ENCODE data around the gene C1QTNF9B.
"Not testable (repeated sequence)": the region's sequence is repeated elsewhere in the genome, so short reads cannot be mapped to it uniquely, and the experiment has no call there.

Gene C1QTNF9B

GRCh38 chr13:23883255-23883654 lies 14.0 kb downstream of the C1QTNF9B start:
- Histone ChIP-seq H3K4me1 (ENCODE audit: control insufficient read depth, low read length) (peaks cover 7% of the 10 kb centered on the region), H3K4me2 (ENCODE audit: low read length) (no peak overlapping the region), H3K27ac (ENCODE audit: low read depth, low read length) (no peak overlapping the region), H4K20me1 (ENCODE audit: control insufficient read depth, insufficient read depth, low read depth, low read length) (no peaks in the 10 kb centered on the region), H3K79me2 (ENCODE audit: control insufficient read depth, low read length) (peaks cover 6% of the 10 kb centered on the region), H3K4me3 (ENCODE audit: low read length) (no peak overlapping the region), H3K9me3 (ENCODE audit: control insufficient read depth, insufficient read depth, low read length) (no peaks in the 10 kb centered on the region), H3K9me2 (replicated peaks; ENCODE audit: control insufficient read depth, low read length) (no peaks in the 10 kb centered on the region), H3F3A (ENCODE audit: control insufficient read depth, insufficient read depth) (no peaks in the 10 kb centered on the region), H3K36me3 (ENCODE audit: control insufficient read depth, low read length) (peaks cover 11% of the 10 kb centered on the region), H3K27me3 (ENCODE audit: control insufficient read depth, low read length) (no peaks in the 10 kb centered on the region)
- TF ChIP-seq EZH2phosphoT487 (IDR thresholded peaks at IDR 0.05; ENCODE audit: borderline replicate concordance, low read length) (no peak), CTCF (IDR thresholded peaks at IDR 0.05; ENCODE audit: low read depth, low read length, poor library complexity, severe bottlenecking) (no peak)

GRCh38 chr13:23881402-23881800 lies 15.9 kb downstream of the C1QTNF9B start:
- not testable (repeated sequence) for H3K79me2 ChIP-seq (ENCODE audit: control insufficient read depth, low read length); H3F3A ChIP-seq (ENCODE audit: control insufficient read depth, insufficient read depth); H3K4me1 ChIP-seq (ENCODE audit: control insufficient read depth, low read length); H3K27ac ChIP-seq (ENCODE audit: low read depth, low read length); H4K20me1 ChIP-seq (ENCODE audit: control insufficient read depth, insufficient read depth, low read depth, low read length); H3K9me2 ChIP-seq (replicated peaks; ENCODE audit: control insufficient read depth, low read length); H3K9me3 ChIP-seq (ENCODE audit: control insufficient read depth, insufficient read depth, low read length); H3K4me3 ChIP-seq (ENCODE audit: low read length); H3K4me2 ChIP-seq (ENCODE audit: low read length); H3K27me3 ChIP-seq (ENCODE audit: control insufficient read depth, low read length)
- peaks cover 11% of the 10 kb centered on the region for H3K36me3 ChIP-seq (ENCODE audit: control insufficient read depth, low read length)

GRCh38 chr13:23880493-23881401 lies 16.6 kb downstream of the C1QTNF9B start:
- H3K4me1 ChIP-seq (ENCODE audit: control insufficient read depth, low read length); H3K9me3 ChIP-seq (ENCODE audit: control insufficient read depth, insufficient read depth, low read length); H3K27ac ChIP-seq (ENCODE audit: low read depth, low read length); H3F3A ChIP-seq (ENCODE audit: control insufficient read depth, insufficient read depth); H4K20me1 ChIP-seq (ENCODE audit: control insufficient read depth, insufficient read depth, low read depth, low read length); H3K4me3 ChIP-seq (ENCODE audit: low read length); H3K79me2 ChIP-seq (ENCODE audit: control insufficient read depth, low read length); H3K27me3 ChIP-seq (ENCODE audit: control insufficient read depth, low read length); H3K4me2 ChIP-seq (ENCODE audit: low read length); H3K9me2 ChIP-seq (replicated peaks; ENCODE audit: control insufficient read depth, low read length): not testable (repeated sequence)
- H3K36me3 ChIP-seq (ENCODE audit: control insufficient read depth, low read length): peaks cover 11% of the 10 kb centered on the region

- H3K36me3 ChIP-seq (ENCODE audit: control insufficient read depth, low read length): peaks cover 5% of the 10 kb centered on the region; the same call in 1 of the 2 replicates
- no peaks in the 10 kb centered on the region for H3K4me1 ChIP-seq (ENCODE audit: control insufficient read depth, low read length)
- no peak overlapping the region for H3K4me2 ChIP-seq (ENCODE audit: low read length)
- H3K27ac ChIP-seq (ENCODE audit: low read depth, low read length): no peak overlapping the region
- no peaks in the 10 kb centered on the region for H3K9me3 ChIP-seq (ENCODE audit: control insufficient read depth, insufficient read depth, low read length)
- H4K20me1 ChIP-seq (ENCODE audit: control insufficient read depth, insufficient read depth, low read depth, low read length): no peaks in the 10 kb centered on the region
- no peaks in the 10 kb centered on the region for H3F3A ChIP-seq (ENCODE audit: control insufficient read depth, insufficient read depth)
- H3K79me2 ChIP-seq (ENCODE audit: control insufficient read depth, low read length): no peaks in the 10 kb centered on the region
- TF ChIP-seq CTCF (IDR thresholded peaks at IDR 0.05; ENCODE audit: low read depth, low read length, poor library complexity, severe bottlenecking) (no peak), EZH2phosphoT487 (IDR thresholded peaks at IDR 0.05; ENCODE audit: borderline replicate concordance, low read length) (no peak)
- no peaks in the 10 kb centered on the region for H3K27me3 ChIP-seq (ENCODE audit: control insufficient read depth, low read length)
- no peak overlapping the region for H3K4me3 ChIP-seq (ENCODE audit: low read length)
- H3K9me2 ChIP-seq (replicated peaks; ENCODE audit: control insufficient read depth, low read length): no peaks in the 10 kb centered on the region
Measured at GRCh38 chr13:23877286-23877685, 20.0 kb downstream of the C1QTNF9B start.

Measured in DOHH2 (cell line).